ENCODE data around the gene DYNC2I2. TPM values are rescaled to one million over a fixed set of nuclear protein-coding genes. Genes with fewer than 3 reads are reported as not detected.

The DYNC2I2 gene
- total RNA-seq, 2 donors from 2014 or later = 87.8 to 119 TPM

GRCh38 chr9:128619779-128620178 lies 36.9 kb downstream of the DYNC2I2 start:
- WGBS, 2 experiments (ENCODE audit: insufficient coverage in 1 of 2, insufficient read length in 1 of 2) = 96 to 100% methylated on average over 5 of the region's 5 CpGs
- Histone ChIP-seq H3K4me3 (ENCODE audit: low read length) (no peak overlapping the region), H3K9me3 (ENCODE audit: control insufficient read depth, low read length) (no peaks in the 10 kb centered on the region), H3K27ac (ENCODE audit: low read depth, low read length) (no peak overlapping the region), H3K27me3 (ENCODE audit: control insufficient read depth, insufficient read depth, low read length, poor library complexity, severe bottlenecking) (no peaks in the 10 kb centered on the region), H3K4me1 (ENCODE audit: control insufficient read depth, insufficient read depth, low read length) (no peaks in the 10 kb centered on the region), H3K36me3 (ENCODE audit: control insufficient read depth, insufficient read depth, low read length) (peaks cover 83% of the 10 kb centered on the region), H3K9ac (ENCODE audit: extremely low read depth, low read length, poor library complexity, severe bottlenecking) (no peak overlapping the region)
- TF ChIP-seq, protein P1, sequence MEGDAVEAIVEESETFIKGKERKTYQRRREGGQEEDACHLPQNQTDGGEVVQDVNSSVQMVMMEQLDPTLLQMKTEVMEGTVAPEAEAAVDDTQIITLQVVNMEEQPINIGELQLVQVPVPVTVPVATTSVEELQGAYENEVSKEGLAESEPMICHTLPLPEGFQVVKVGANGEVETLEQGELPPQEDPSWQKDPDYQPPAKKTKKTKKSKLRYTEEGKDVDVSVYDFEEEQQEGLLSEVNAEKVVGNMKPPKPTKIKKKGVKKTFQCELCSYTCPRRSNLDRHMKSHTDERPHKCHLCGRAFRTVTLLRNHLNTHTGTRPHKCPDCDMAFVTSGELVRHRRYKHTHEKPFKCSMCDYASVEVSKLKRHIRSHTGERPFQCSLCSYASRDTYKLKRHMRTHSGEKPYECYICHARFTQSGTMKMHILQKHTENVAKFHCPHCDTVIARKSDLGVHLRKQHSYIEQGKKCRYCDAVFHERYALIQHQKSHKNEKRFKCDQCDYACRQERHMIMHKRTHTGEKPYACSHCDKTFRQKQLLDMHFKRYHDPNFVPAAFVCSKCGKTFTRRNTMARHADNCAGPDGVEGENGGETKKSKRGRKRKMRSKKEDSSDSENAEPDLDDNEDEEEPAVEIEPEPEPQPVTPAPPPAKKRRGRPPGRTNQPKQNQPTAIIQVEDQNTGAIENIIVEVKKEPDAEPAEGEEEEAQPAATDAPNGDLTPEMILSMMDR (conservative IDR thresholded peaks at IDR 0.05) = no peak
- H3K4me1 Mint-ChIP-seq = no peaks in the 10 kb centered on the region
- no peaks in the 10 kb centered on the region for H3K27me3 Mint-ChIP-seq (ENCODE audit: insufficient read depth)
- peaks cover 68% of the 10 kb centered on the region for H3K36me3 Mint-ChIP-seq (ENCODE audit: low read depth)
- no peak for DNase-seq
- no peak overlapping the region for H3K4me3 Mint-ChIP-seq
- H3K9me3 Mint-ChIP-seq = no peaks in the 10 kb centered on the region
- no peak overlapping the region for H3K27ac Mint-ChIP-seq

DNA sequence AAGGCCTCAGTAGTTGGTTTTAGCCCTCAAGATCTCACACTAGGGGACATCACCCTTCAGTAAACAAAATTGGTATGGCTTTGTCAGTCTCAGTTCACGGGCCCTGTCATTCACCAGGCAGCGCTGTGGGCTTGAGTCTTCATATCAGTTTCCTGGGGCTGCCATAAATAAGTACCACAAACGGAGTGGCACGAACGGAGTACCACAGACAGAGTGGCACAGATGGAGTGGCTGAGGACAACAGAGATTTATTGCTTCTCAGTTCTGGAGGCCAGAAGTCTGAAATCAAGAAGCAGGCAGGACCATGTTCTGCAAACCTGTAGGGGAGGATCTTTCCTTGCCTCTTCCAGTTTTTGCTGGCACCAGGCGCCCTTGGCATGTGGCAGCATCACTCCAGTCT lies 37.5 kb downstream of the DYNC2I2 start:
- no peak for DNase-seq
- Histone ChIP-seq H3K9ac (ENCODE audit: extremely low read depth, low read length, poor library complexity, severe bottlenecking) (no peak overlapping the region), H3K4me3 (ENCODE audit: low read length) (no peak overlapping the region), H3K36me3 (ENCODE audit: control insufficient read depth, insufficient read depth, low read length) (peaks cover 83% of the 10 kb centered on the region), H3K4me1 (ENCODE audit: control insufficient read depth, insufficient read depth, low read length) (no peaks in the 10 kb centered on the region), H3K9me3 (ENCODE audit: control insufficient read depth, low read length) (no peaks in the 10 kb centered on the region), H3K27me3 (ENCODE audit: control insufficient read depth, insufficient read depth, low read length, poor library complexity, severe bottlenecking) (no peaks in the 10 kb centered on the region), H3K27ac (ENCODE audit: low read depth, low read length) (no peak overlapping the region)
- no peak overlapping the region for H3K4me3 Mint-ChIP-seq
- 95% methylated on average over 6 of the region's 6 CpGs for WGBS, 2 experiments (ENCODE audit: insufficient coverage in 1 of 2, insufficient read length in 1 of 2)
- no peak overlapping the region for H3K27ac Mint-ChIP-seq
- H3K9me3 Mint-ChIP-seq = no peaks in the 10 kb centered on the region
- TF ChIP-seq, protein P1 (conservative IDR thresholded peaks at IDR 0.05) = no peak
- peaks cover 66% of the 10 kb centered on the region for H3K36me3 Mint-ChIP-seq (ENCODE audit: low read depth)
- H3K4me1 Mint-ChIP-seq = no peaks in the 10 kb centered on the region
- no peaks in the 10 kb centered on the region for H3K27me3 Mint-ChIP-seq (ENCODE audit: insufficient read depth)

GRCh38 chr9:128617943-128618342 lies 38.7 kb downstream of the DYNC2I2 start:
- Mint-ChIP-seq H3K9me3 (no peaks in the 10 kb centered on the region), H3K27ac (no peak overlapping the region), H3K27me3 (ENCODE audit: insufficient read depth) (no peaks in the 10 kb centered on the region), H3K36me3 (ENCODE audit: low read depth) (peaks cover 76% of the 10 kb centered on the region), H3K4me1 (no peaks in the 10 kb centered on the region), H3K4me3 (no peak overlapping the region)
- Histone ChIP-seq H3K4me3 (ENCODE audit: low read length) (no peak overlapping the region), H3K4me1 (ENCODE audit: control insufficient read depth, insufficient read depth, low read length) (no peaks in the 10 kb centered on the region), H3K36me3 (ENCODE audit: control insufficient read depth, insufficient read depth, low read length) (peaks cover 85% of the 10 kb centered on the region), H3K27me3 (ENCODE audit: control insufficient read depth, insufficient read depth, low read length, poor library complexity, severe bottlenecking) (no peaks in the 10 kb centered on the region), H3K27ac (ENCODE audit: low read depth, low read length) (no peak overlapping the region), H3K9ac (ENCODE audit: extremely low read depth, low read length, poor library complexity, severe bottlenecking) (no peak overlapping the region), H3K9me3 (ENCODE audit: control insufficient read depth, low read length) (no peaks in the 10 kb centered on the region)
- 97 to 98% methylated on average over 8 of the region's 8 CpGs for WGBS, 2 experiments (ENCODE audit: insufficient coverage in 1 of 2, insufficient read length in 1 of 2)
- DNase-seq = no peak
- TF ChIP-seq, protein P1 (conservative IDR thresholded peaks at IDR 0.05) = no peak

Measured in endodermal cell (in vitro differentiated cells).